ENCODE results near the gene SLC2A1. TPM values are rescaled to one million over a fixed set of nuclear protein-coding genes. Genes with fewer than 3 reads are reported as not detected.

The SLC2A1 gene
- total RNA-seq, 1 donor from 2014 or later, result 192 TPM

- no peak for DNase-seq (ENCODE audit: extremely low spot score, unreplicated experiment)
- H3K9me3 Mint-ChIP-seq, result no peaks in the 10 kb centered on the region
- peak overlapping the region; percentile 99 for H3K4me3 Mint-ChIP-seq
- H3K36me3 Mint-ChIP-seq, result peaks cover 8% of the 10 kb centered on the region
- H3K4me1 Mint-ChIP-seq (ENCODE audit: unreplicated experiment), result peaks cover 42% of the 10 kb centered on the region
- H3K27ac Mint-ChIP-seq, result peak overlapping the region; percentile 97
- TF ChIP-seq, protein P1, sequence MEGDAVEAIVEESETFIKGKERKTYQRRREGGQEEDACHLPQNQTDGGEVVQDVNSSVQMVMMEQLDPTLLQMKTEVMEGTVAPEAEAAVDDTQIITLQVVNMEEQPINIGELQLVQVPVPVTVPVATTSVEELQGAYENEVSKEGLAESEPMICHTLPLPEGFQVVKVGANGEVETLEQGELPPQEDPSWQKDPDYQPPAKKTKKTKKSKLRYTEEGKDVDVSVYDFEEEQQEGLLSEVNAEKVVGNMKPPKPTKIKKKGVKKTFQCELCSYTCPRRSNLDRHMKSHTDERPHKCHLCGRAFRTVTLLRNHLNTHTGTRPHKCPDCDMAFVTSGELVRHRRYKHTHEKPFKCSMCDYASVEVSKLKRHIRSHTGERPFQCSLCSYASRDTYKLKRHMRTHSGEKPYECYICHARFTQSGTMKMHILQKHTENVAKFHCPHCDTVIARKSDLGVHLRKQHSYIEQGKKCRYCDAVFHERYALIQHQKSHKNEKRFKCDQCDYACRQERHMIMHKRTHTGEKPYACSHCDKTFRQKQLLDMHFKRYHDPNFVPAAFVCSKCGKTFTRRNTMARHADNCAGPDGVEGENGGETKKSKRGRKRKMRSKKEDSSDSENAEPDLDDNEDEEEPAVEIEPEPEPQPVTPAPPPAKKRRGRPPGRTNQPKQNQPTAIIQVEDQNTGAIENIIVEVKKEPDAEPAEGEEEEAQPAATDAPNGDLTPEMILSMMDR (conservative IDR thresholded peaks at IDR 0.05), result no peak
- no peaks in the 10 kb centered on the region for H3K27me3 Mint-ChIP-seq
These were observed 2.8 kb upstream of the SLC2A1 start for GRCh38 chr1:42961312-42962091.

- Mint-ChIP-seq H3K4me1 (ENCODE audit: unreplicated experiment) (peaks cover 44% of the 10 kb centered on the region), H3K27me3 (no peaks in the 10 kb centered on the region), H3K4me3 (peak overlapping the region; percentile 99), H3K27ac (peak overlapping the region; percentile 97), H3K9me3 (no peaks in the 10 kb centered on the region), H3K36me3 (peaks cover 10% of the 10 kb centered on the region)
- no peak for DNase-seq (ENCODE audit: extremely low spot score, unreplicated experiment)
- TF ChIP-seq, protein P1 (conservative IDR thresholded peaks at IDR 0.05), result no peak
These were observed 2.1 kb upstream of the SLC2A1 start for GRCh38 chr1:42960566-42961311.

GRCh38 chr1:42960122-42960390 is 1.4 kb upstream of the SLC2A1 start:
- H3K27ac Mint-ChIP-seq, result peak overlapping the region; percentile 97
- no peaks in the 10 kb centered on the region for H3K9me3 Mint-ChIP-seq
- H3K27me3 Mint-ChIP-seq, result no peaks in the 10 kb centered on the region
- H3K4me1 Mint-ChIP-seq (ENCODE audit: unreplicated experiment), result peaks cover 45% of the 10 kb centered on the region
- DNase-seq (ENCODE audit: extremely low spot score, unreplicated experiment), result no peak
- H3K4me3 Mint-ChIP-seq, result peak overlapping the region; percentile 99
- peaks cover 14% of the 10 kb centered on the region for H3K36me3 Mint-ChIP-seq
- TF ChIP-seq, protein P1 (conservative IDR thresholded peaks at IDR 0.05), result no peak

GRCh38 chr1:42957880-42958487 is 684 bp downstream of the SLC2A1 start:
- TF ChIP-seq, protein P1 (conservative IDR thresholded peaks at IDR 0.05), result no peak
- H3K4me3 Mint-ChIP-seq, result peak overlapping the region; percentile 93
- peaks cover 18% of the 10 kb centered on the region for H3K36me3 Mint-ChIP-seq
- no peaks in the 10 kb centered on the region for H3K9me3 Mint-ChIP-seq
- peak overlapping the region; percentile 95 for H3K27ac Mint-ChIP-seq
- peak; percentile 78 for DNase-seq (ENCODE audit: extremely low spot score, unreplicated experiment)
- H3K27me3 Mint-ChIP-seq, result no peaks in the 10 kb centered on the region
- peaks cover 37% of the 10 kb centered on the region for H3K4me1 Mint-ChIP-seq (ENCODE audit: unreplicated experiment)

GRCh38 chr1:42957229-42957879 is 1.3 kb downstream of the SLC2A1 start:
- TF ChIP-seq, protein P1 (conservative IDR thresholded peaks at IDR 0.05), result no peak
- DNase-seq (ENCODE audit: extremely low spot score, unreplicated experiment), result no peak
- Mint-ChIP-seq H3K27me3 (no peaks in the 10 kb centered on the region), H3K36me3 (peaks cover 18% of the 10 kb centered on the region), H3K4me3 (peak overlapping the region; percentile 93), H3K27ac (peak overlapping the region; percentile 95), H3K9me3 (no peaks in the 10 kb centered on the region), H3K4me1 (ENCODE audit: unreplicated experiment) (peaks cover 31% of the 10 kb centered on the region)
